Endothelial cell (in vitro differentiated cells): ENCODE data around the gene PIP5K1B. TPM values are rescaled to one million over a fixed set of nuclear protein-coding genes. Genes with fewer than 3 reads are reported as not detected.

Experiments
- DNase-seq: peaks from one replicate; pipeline ENCODE4 v3.0.0; 2021; ENCODE audit warnings: low spot score
- H3K27ac Mint-ChIP-seq: one replicate; pipeline ENCODE4 v1.8.0; 2021; ENCODE audit warnings: mixed read lengths, inconsistent platforms; ENCODE audit not compliant: unreplicated experiment
- H3K27me3 Mint-ChIP-seq: one replicate; pipeline ENCODE4 v1.8.0; 2021; ENCODE audit warnings: mild to moderate bottlenecking, moderate library complexity, mixed read lengths, inconsistent platforms; ENCODE audit not compliant: unreplicated experiment
- H3K36me3 Mint-ChIP-seq: one replicate; pipeline ENCODE4 v1.8.0; 2021; ENCODE audit warnings: mild to moderate bottlenecking, low read depth, mixed read lengths, inconsistent platforms; ENCODE audit not compliant: unreplicated experiment
- H3K4me1 Mint-ChIP-seq: one replicate; pipeline ENCODE4 v1.8.0; 2021; ENCODE audit warnings: mild to moderate bottlenecking, mixed read lengths, inconsistent platforms; ENCODE audit not compliant: unreplicated experiment
- H3K4me3 Mint-ChIP-seq: one replicate; pipeline ENCODE4 v1.8.0; 2021; ENCODE audit warnings: mild to moderate bottlenecking, mixed read lengths, inconsistent platforms; ENCODE audit not compliant: unreplicated experiment
- H3K9me3 Mint-ChIP-seq: one replicate; pipeline ENCODE4 v1.8.0; 2021; ENCODE audit warnings: mixed read lengths, inconsistent platforms; ENCODE audit not compliant: unreplicated experiment
- CTCF ChIP-seq: fragments of 200-600 bp; sonication (generic); IDR thresholded peaks from one replicate; pipeline ENCODE4 v1.5.0; 2021; ENCODE audit warnings: antibody characterized with exemption; ENCODE audit not compliant: unreplicated experiment
- total RNA-seq: library from RNA; stranded (reverse); fragmentation: NEBNext Ultra II Directional; extraction: Animal tissue kit (Norgen Biotek cat#: 25700); gene quantifications from one replicate; pipeline ENCODE4 v1.2.1, GENCODE V29; 2021; ENCODE audit not compliant: unreplicated experiment

Gene PIP5K1B
- total RNA-seq, 1 donor from 2014 or later: 1.8 TPM

GRCh38 chr9:68709291-68710110, 4.5 kb downstream of the PIP5K1B start:
- no peak overlapping the region for H3K4me3 Mint-ChIP-seq
- no peak for DNase-seq
- peaks cover 4% of the 10 kb centered on the region for H3K27me3 Mint-ChIP-seq
- no peaks in the 10 kb centered on the region for H3K9me3 Mint-ChIP-seq
- H3K4me1 Mint-ChIP-seq: peaks cover 6% of the 10 kb centered on the region
- H3K27ac Mint-ChIP-seq: no peak overlapping the region
- no peaks in the 10 kb centered on the region for H3K36me3 Mint-ChIP-seq
- TF ChIP-seq CTCF: no peak

GRCh38 chr9:68710111-68710471, 5.1 kb downstream of the PIP5K1B start:
- Mint-ChIP-seq H3K27me3 (peaks cover 4% of the 10 kb centered on the region), H3K4me1 (peaks cover 11% of the 10 kb centered on the region), H3K36me3 (no peaks in the 10 kb centered on the region), H3K4me3 (no peak overlapping the region), H3K27ac (no peak overlapping the region), H3K9me3 (no peaks in the 10 kb centered on the region)
- TF ChIP-seq CTCF: no peak
- DNase-seq: no peak

GRCh38 chr9:68711281-68711680, 6.2 kb downstream of the PIP5K1B start:
- no peaks in the 10 kb centered on the region for H3K9me3 Mint-ChIP-seq
- DNase-seq: no peak
- no peak overlapping the region for H3K4me3 Mint-ChIP-seq
- H3K4me1 Mint-ChIP-seq: peaks cover 15% of the 10 kb centered on the region
- H3K27me3 Mint-ChIP-seq: peaks cover 4% of the 10 kb centered on the region
- H3K27ac Mint-ChIP-seq: no peak overlapping the region
- H3K36me3 Mint-ChIP-seq: no peaks in the 10 kb centered on the region
- TF ChIP-seq CTCF: no peak

GRCh38 chr9:68711932-68712331, 6.9 kb downstream of the PIP5K1B start:
- Mint-ChIP-seq H3K4me1 (peaks cover 15% of the 10 kb centered on the region), H3K9me3 (no peaks in the 10 kb centered on the region), H3K27ac (no peak overlapping the region), H3K36me3 (no peaks in the 10 kb centered on the region), H3K27me3 (peaks cover 2% of the 10 kb centered on the region), H3K4me3 (no peak overlapping the region)
- no peak for TF ChIP-seq CTCF
- DNase-seq: no peak

GRCh38 chr9:68714416-68715180, 9.6 kb downstream of the PIP5K1B start:
- Mint-ChIP-seq H3K4me3 (no peak overlapping the region), H3K36me3 (no peaks in the 10 kb centered on the region), H3K9me3 (no peaks in the 10 kb centered on the region), H3K27ac (no peak overlapping the region), H3K4me1 (peaks cover 14% of the 10 kb centered on the region), H3K27me3 (no peaks in the 10 kb centered on the region)
- TF ChIP-seq CTCF: no peak
- no peak for DNase-seq
